ENCODE data around the gene CFB. TPM values are rescaled to one million over a fixed set of nuclear protein-coding genes. Genes with fewer than 3 reads are reported as not detected.

The CFB gene
- total RNA-seq, 4 donors from 2014 or later = 6.2 to 32.6 (median 31.5) TPM; not detected in 1

- no peaks in the 10 kb centered on the region for H3K27me3 ChIP-seq
- H3K36me3 ChIP-seq = no peaks in the 10 kb centered on the region
- H3K9me3 ChIP-seq = no peaks in the 10 kb centered on the region
- DNase-seq = no peak
- no peak overlapping the region for H3K4me3 ChIP-seq
- H3K4me1 ChIP-seq = no peaks in the 10 kb centered on the region
- intact Hi-C loops (cut with DNase I; ENCODE audit: low total_unique reads) = no loop called here
- H3K27ac ChIP-seq = no peak overlapping the region
- TF ChIP-seq POLR2A (IDR thresholded peaks at IDR 0.05) = no peak
Measured at GRCh38 chr6:31933537-31933936, 12.4 kb upstream of the CFB start.

DNA sequence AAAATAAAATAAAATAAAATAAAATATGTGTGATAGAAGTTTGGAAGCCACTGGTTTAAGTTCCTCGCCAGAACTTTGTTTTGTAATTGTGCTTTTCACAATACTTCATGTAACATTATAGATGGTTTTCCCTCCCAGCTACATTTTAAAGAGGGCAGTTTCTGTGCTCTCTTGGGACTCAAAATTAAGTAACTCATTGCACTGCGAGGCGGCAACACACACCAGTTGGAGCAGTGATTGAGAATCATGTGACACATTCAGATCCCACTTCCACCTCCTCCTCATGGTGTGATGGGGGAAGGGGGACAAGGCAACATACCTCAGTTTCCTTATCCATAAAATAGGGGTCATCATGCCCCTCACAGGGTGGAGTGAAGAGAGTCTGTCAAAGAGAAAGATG lies 10.9 kb upstream of the CFB start:
- no peaks in the 10 kb centered on the region for H3K36me3 ChIP-seq
- no peaks in the 10 kb centered on the region for H3K4me1 ChIP-seq
- no peaks in the 10 kb centered on the region for H3K27me3 ChIP-seq
- TF ChIP-seq, protein P1, sequence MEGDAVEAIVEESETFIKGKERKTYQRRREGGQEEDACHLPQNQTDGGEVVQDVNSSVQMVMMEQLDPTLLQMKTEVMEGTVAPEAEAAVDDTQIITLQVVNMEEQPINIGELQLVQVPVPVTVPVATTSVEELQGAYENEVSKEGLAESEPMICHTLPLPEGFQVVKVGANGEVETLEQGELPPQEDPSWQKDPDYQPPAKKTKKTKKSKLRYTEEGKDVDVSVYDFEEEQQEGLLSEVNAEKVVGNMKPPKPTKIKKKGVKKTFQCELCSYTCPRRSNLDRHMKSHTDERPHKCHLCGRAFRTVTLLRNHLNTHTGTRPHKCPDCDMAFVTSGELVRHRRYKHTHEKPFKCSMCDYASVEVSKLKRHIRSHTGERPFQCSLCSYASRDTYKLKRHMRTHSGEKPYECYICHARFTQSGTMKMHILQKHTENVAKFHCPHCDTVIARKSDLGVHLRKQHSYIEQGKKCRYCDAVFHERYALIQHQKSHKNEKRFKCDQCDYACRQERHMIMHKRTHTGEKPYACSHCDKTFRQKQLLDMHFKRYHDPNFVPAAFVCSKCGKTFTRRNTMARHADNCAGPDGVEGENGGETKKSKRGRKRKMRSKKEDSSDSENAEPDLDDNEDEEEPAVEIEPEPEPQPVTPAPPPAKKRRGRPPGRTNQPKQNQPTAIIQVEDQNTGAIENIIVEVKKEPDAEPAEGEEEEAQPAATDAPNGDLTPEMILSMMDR (IDR thresholded peaks at IDR 0.05) = no peak
- no peak for TF ChIP-seq POLR2A (IDR thresholded peaks at IDR 0.05)
- no peak overlapping the region for H3K27ac ChIP-seq
- H3K4me3 ChIP-seq = no peak overlapping the region
- H3K9me3 ChIP-seq = no peaks in the 10 kb centered on the region
- intact Hi-C loops (cut with DNase I; ENCODE audit: low total_unique reads) = no loop called here
- no peak for DNase-seq

- DNase-seq = no peak
- Histone ChIP-seq H3K36me3 (no peaks in the 10 kb centered on the region), H3K27ac (no peak overlapping the region), H3K9me3 (no peaks in the 10 kb centered on the region), H3K4me3 (no peak overlapping the region), H3K4me1 (no peaks in the 10 kb centered on the region), H3K27me3 (no peaks in the 10 kb centered on the region)
- intact Hi-C loops (cut with DNase I; ENCODE audit: low total_unique reads) = no loop called here
- TF ChIP-seq, protein P1 (IDR thresholded peaks at IDR 0.05) = no peak
- TF ChIP-seq POLR2A (IDR thresholded peaks at IDR 0.05) = no peak
Measured at GRCh38 chr6:31935823-31936222, 10.1 kb upstream of the CFB start.

DNA sequence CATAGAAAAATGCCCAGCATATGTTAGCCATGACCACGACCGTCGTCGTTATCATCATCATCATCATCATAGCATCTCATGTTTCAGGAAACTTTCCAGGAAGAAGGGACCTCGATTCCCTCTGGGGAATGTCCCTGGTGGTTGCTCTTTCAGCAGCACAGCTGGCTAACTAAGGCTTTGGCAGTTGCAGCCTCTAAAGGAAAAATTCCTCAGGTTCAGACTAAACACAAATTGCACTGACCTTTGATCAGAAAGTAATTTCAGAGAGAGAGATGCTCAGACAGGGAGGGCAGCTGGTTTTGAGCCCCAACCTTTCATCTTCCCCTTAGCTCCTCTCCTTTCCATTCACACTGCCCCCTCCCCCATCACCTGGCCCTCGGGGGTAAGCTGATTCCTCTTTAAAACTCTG lies 5.6 kb upstream of the CFB start:
- intact Hi-C loops (cut with DNase I; ENCODE audit: low total_unique reads) = no loop called here
- TF ChIP-seq, protein P1 (IDR thresholded peaks at IDR 0.05) = no peak
- no peaks in the 10 kb centered on the region for H3K4me1 ChIP-seq

DNA sequence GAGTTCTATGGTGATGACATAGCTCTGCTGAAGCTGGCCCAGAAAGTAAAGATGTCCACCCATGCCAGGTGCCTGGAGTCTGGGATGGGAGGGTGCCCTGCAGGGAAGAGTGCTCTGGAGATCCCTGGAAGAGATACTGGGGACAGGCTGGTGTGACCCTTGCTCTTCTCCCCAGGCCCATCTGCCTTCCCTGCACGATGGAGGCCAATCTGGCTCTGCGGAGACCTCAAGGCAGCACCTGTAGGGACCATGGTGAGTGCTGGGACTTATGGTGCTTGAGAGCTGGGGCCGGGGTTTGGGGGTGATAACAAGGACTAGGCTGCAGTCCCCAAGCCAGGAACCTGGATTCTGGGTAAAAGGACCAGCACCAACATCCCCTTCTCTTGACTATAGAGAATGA lies 2.2 kb upstream of the CFB start:
- Histone ChIP-seq H3K4me1 (no peaks in the 10 kb centered on the region), H3K36me3 (no peaks in the 10 kb centered on the region), H3K27ac (no peak overlapping the region), H3K4me3 (no peak overlapping the region), H3K9me3 (no peaks in the 10 kb centered on the region), H3K27me3 (no peaks in the 10 kb centered on the region)
- no peak for TF ChIP-seq POLR2A (IDR thresholded peaks at IDR 0.05)
- TF ChIP-seq, protein P1 (IDR thresholded peaks at IDR 0.05) = no peak
- intact Hi-C loops (cut with DNase I; ENCODE audit: low total_unique reads) = no loop called here
- no peak for DNase-seq

More for the DNA sequence above, 5.6 kb upstream of the CFB start:
- no peaks in the 10 kb centered on the region for H3K27me3 ChIP-seq
- H3K9me3 ChIP-seq = no peaks in the 10 kb centered on the region
- H3K27ac ChIP-seq = no peak overlapping the region
- H3K36me3 ChIP-seq = no peaks in the 10 kb centered on the region
- H3K4me3 ChIP-seq = no peak overlapping the region
- DNase-seq = no peak

DNA sequence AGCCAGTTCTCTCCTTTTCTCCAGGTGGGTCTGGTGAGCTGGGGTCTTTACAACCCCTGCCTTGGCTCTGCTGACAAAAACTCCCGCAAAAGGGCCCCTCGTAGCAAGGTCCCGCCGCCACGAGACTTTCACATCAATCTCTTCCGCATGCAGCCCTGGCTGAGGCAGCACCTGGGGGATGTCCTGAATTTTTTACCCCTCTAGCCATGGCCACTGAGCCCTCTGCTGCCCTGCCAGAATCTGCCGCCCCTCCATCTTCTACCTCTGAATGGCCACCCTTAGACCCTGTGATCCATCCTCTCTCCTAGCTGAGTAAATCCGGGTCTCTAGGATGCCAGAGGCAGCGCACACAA lies 765 bp upstream of the CFB start:
- peak overlapping the region; percentile 84 to 87 for H3K27ac ChIP-seq
- no peaks in the 10 kb centered on the region for H3K36me3 ChIP-seq
- H3K4me1 ChIP-seq = no peaks in the 10 kb centered on the region
- no peak for DNase-seq
- no peaks in the 10 kb centered on the region for H3K27me3 ChIP-seq
- H3K4me3 ChIP-seq = no peak overlapping the region
- no peak for TF ChIP-seq POLR2A (IDR thresholded peaks at IDR 0.05)
- TF ChIP-seq, protein P1 (IDR thresholded peaks at IDR 0.05) = no peak
- intact Hi-C loops (cut with DNase I; ENCODE audit: low total_unique reads) = no loop called here
- no peaks in the 10 kb centered on the region for H3K9me3 ChIP-seq
